Spleen (tissue), 11 donors: ENCODE data around the gene CD248. TPM values are rescaled to one million over a fixed set of nuclear protein-coding genes. Genes with fewer than 3 reads are reported as not detected.

Source experiments
- DNase-seq: peaks from one replicate; pipeline ENCODE4 v3.0.0-alpha.2; 2020
- H3K27ac ChIP-seq, 8 donors: fragments of 200-600 bp; sonication (generic) in 7 of 8; 1 replicate in 4 of 8; 2 replicates in 4 of 8; pipeline versions ENCODE4 v1.5.0 to v1.8.0; 2016 to 2021; ENCODE audit warnings: inconsistent platforms in 4 of 8, mild to moderate bottlenecking in 4 of 8, moderate library complexity in 1 of 8
- H3K27me3 ChIP-seq, 7 donors: fragments of 200-600 bp; sonication (generic) in 6 of 7; replicated peaks in 1 of 7; 1 replicate in 4 of 7; 2 replicates in 3 of 7; pipeline versions ENCODE4 v1.5.0 to v1.8.0; 2016 to 2021; ENCODE audit warnings: inconsistent platforms in 3 of 7, mild to moderate bottlenecking in 1 of 7
- H3K36me3 ChIP-seq, 6 donors: fragments of 200-600 bp; sonication (generic) in 5 of 6; 1 replicate in 4 of 6; 2 replicates in 2 of 6; pipeline versions ENCODE4 v1.5.0 to v1.8.0; 2016 to 2021; ENCODE audit warnings: inconsistent platforms in 2 of 6
- H3K4me1 ChIP-seq, 6 donors: fragments of 200-600 bp; sonication (generic) in 5 of 6; 1 replicate in 3 of 6; 2 replicates in 3 of 6; pipeline versions ENCODE4 v1.5.0 to v1.8.0; 2016 to 2021; ENCODE audit warnings: inconsistent platforms in 3 of 6
- H3K4me3 ChIP-seq, 8 donors: fragments of 200-600 bp; sonication (generic) in 7 of 8; 1 replicate in 4 of 8; 2 replicates in 4 of 8; pipeline versions ENCODE4 v1.5.0 to v1.8.0; 2016 to 2021; ENCODE audit warnings: inconsistent platforms in 4 of 8, mild to moderate bottlenecking in 4 of 8, moderate library complexity in 2 of 8
- H3K9me3 ChIP-seq, 8 donors: fragments of 200-600 bp; sonication (generic) in 7 of 8; 1 replicate in 4 of 8; 2 replicates in 4 of 8; pipeline versions ENCODE4 v1.5.0 to v1.8.0; 2016 to 2021; ENCODE audit warnings: inconsistent platforms in 4 of 8
- POLR2A ChIP-seq, 3 donors: fragments of 450-650 bp; IDR thresholded peaks; one replicate each; pipeline ENCODE4 v1.5.1; 2017; ENCODE audit warnings: antibody characterized with exemption in 3 of 3, mild to moderate bottlenecking in 1 of 3
- POLR2AphosphoS5 ChIP-seq, 3 donors: sonication (generic); formaldehyde crosslinking; IDR thresholded peaks; one replicate each; pipeline ENCODE4 v1.5.1; 2017; ENCODE audit warnings: antibody characterized with exemption in 3 of 3
- WGBS, 5 donors: extraction: QIAGEN DNeasy Blood & Tissue Kit in 3 of 5; methylation state at CpG; one replicate each; pipeline versions ENCODE4 v1.1.5 to v1.1.7; 2013 to 2018; 5-methylcytosine and 5-hydroxymethylcytosine counted together
- intact Hi-C: fragments of 100-400 bp; cut with DNase I; formaldehyde crosslinking; loops from one replicate; pipeline ENCODE4 v1.15.0; 2023; ENCODE audit warnings: low total_unique reads
- polyA plus RNA-seq, 3 donors: library from polyadenylated mRNA; stranded (reverse); fragments of 200-250 nt; gene quantifications; one replicate each; pipeline ENCODE4 v1.2.1, GENCODE V29; 2013
- total RNA-seq, 7 donors: library from RNA; depleted of rRNA in 3 of 7; stranded (reverse); fragments of >200 nt in 3 of 7; fragmentation: NEBNext Ultra II Directional in 4 of 7; extraction: Animal tissue kit (Norgen Biotek cat#: 25700) in 4 of 7; gene quantifications; one replicate each; pipeline versions ENCODE4 v1.1.0 to v1.2.1, GENCODE V29; 2016 to 2021
- TF ChIP-seq, protein P1 (sequence below), 11 experiments: fragments of 200-600 bp in 7 of 11; fragments of 450-650 bp in 4 of 11; sonication (generic) in 4 of 11; IDR thresholded peaks in 8 of 11; conservative IDR thresholded peaks in 3 of 11; 1 replicate in 7 of 11; 2 replicates in 4 of 11; pipeline versions ENCODE4 v1.4.0 to v1.8.0; 2016 to 2021; ENCODE audit warnings: antibody characterized with exemption in 11 of 11, inconsistent platforms in 4 of 11, mild to moderate bottlenecking in 1 of 11
- donor health status: healthy with polysubstance abuse.
- donor health status: DM: no; HTN: no; CAD: no; lungs with moderate emphysema.
- donor health status: DM: no; HTN: no; CAD: no.
- donor health status: Bipolar disorder and iron deficiency.
- donor health status: healthy.
- donor health status: DM: no; HTN: no; CAD: no.
- donor health status: DM: yes; HTN: yes; CAD: no.

CD248 gene
- total and polyA plus RNA-seq, 10 donors = 1.7 to 15.7 (median 4.9) TPM

GRCh38 chr11:66337103-66337899 is 20.5 kb upstream of the CD248 start:
- peak overlapping the region in 5 of 8 donors; percentile 70 to 85 (median 79) for H3K27ac ChIP-seq

GRCh38 chr11:66336234-66337102 is 19.6 kb upstream of the CD248 start, which contains the start of gene RIN1:
Gene RIN1, minus strand, starts transcription at chr11:66336434. Its CDS starts 32 bp downstream, at chr11:66336402.
- intact Hi-C loops = no loop called here
- Histone ChIP-seq H3K36me3 (peaks cover 7 to 80% (median 55%) of the 10 kb centered on the region in 6 donors), H3K4me3 (peak within 1 kb of the TSS; percentile 31 to 75 (median 52)), H3K27ac (peak within 1 kb of the TSS; percentile 52 to 85 (median 72)), H3K27me3 (peaks cover 0 to 11% (median 0%) of the 10 kb centered on the region in 7 donors), H3K4me1 (peaks cover 11 to 43% (median 33%) of the 10 kb centered on the region in 6 donors), H3K9me3 (no peaks in the 10 kb centered on the region)
- peak; percentile 87 for DNase-seq
- WGBS, 5 donors = 10 to 23% (median 14%) methylated on average over 19 to 22 of the region's 22 CpGs
- TF ChIP-seq POLR2A (IDR thresholded peaks at IDR 0.05) = no peak
- TF ChIP-seq, protein P1, sequence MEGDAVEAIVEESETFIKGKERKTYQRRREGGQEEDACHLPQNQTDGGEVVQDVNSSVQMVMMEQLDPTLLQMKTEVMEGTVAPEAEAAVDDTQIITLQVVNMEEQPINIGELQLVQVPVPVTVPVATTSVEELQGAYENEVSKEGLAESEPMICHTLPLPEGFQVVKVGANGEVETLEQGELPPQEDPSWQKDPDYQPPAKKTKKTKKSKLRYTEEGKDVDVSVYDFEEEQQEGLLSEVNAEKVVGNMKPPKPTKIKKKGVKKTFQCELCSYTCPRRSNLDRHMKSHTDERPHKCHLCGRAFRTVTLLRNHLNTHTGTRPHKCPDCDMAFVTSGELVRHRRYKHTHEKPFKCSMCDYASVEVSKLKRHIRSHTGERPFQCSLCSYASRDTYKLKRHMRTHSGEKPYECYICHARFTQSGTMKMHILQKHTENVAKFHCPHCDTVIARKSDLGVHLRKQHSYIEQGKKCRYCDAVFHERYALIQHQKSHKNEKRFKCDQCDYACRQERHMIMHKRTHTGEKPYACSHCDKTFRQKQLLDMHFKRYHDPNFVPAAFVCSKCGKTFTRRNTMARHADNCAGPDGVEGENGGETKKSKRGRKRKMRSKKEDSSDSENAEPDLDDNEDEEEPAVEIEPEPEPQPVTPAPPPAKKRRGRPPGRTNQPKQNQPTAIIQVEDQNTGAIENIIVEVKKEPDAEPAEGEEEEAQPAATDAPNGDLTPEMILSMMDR (IDR thresholded peaks at IDR 0.05 in 8 of 11, conservative IDR thresholded peaks at IDR 0.05 in 3 of 11) = peak in 7 of 11 experiments; percentile 19 to 41 (median 28)
- TF ChIP-seq POLR2AphosphoS5 (IDR thresholded peaks at IDR 0.05) = peak; percentile 68 to 79 (median 71)

More at GRCh38 chr11:66337103-66337899, 20.5 kb upstream of the CD248 start:
- intact Hi-C loops = no loop called here
- Histone ChIP-seq H3K36me3 (peaks cover 7 to 80% (median 61%) of the 10 kb centered on the region in 6 donors), H3K4me3 (peak overlapping the region in 1 of 8 donors; percentile 75), H3K9me3 (no peaks in the 10 kb centered on the region), H3K4me1 (peaks cover 11 to 44% (median 33%) of the 10 kb centered on the region in 6 donors), H3K27me3 (peaks cover 0 to 11% (median 0%) of the 10 kb centered on the region in 7 donors)
- DNase-seq = peak; percentile 74
- no peak for TF ChIP-seq POLR2A (IDR thresholded peaks at IDR 0.05)
- TF ChIP-seq POLR2AphosphoS5 (IDR thresholded peaks at IDR 0.05) = no peak
- TF ChIP-seq, protein P1 (IDR thresholded peaks at IDR 0.05 in 8 of 11, conservative IDR thresholded peaks at IDR 0.05 in 3 of 11) = no peak
- WGBS, 5 donors = 60 to 83% (median 73%) methylated on average over 14 to 18 of the region's 18 CpGs

GRCh38 chr11:66335531-66336233 is 18.8 kb upstream of the CD248 start:
- peak; percentile 80 for DNase-seq
- intact Hi-C loops = no loop called here
- peaks cover 11 to 43% (median 33%) of the 10 kb centered on the region in 6 donors for H3K4me1 ChIP-seq
- peaks cover 5 to 75% (median 47%) of the 10 kb centered on the region in 6 donors for H3K36me3 ChIP-seq
- H3K27ac ChIP-seq = peak overlapping the region; percentile 52 to 85 (median 72)
- H3K9me3 ChIP-seq = no peaks in the 10 kb centered on the region
- 12 to 21% (median 18%) methylated on average over 10 to 35 of the region's 35 CpGs for WGBS, 5 donors
- TF ChIP-seq, protein P1 (IDR thresholded peaks at IDR 0.05 in 8 of 11, conservative IDR thresholded peaks at IDR 0.05 in 3 of 11) = no peak
- no peak for TF ChIP-seq POLR2AphosphoS5 (IDR thresholded peaks at IDR 0.05)
- no peak for TF ChIP-seq POLR2A (IDR thresholded peaks at IDR 0.05)
- peaks cover 0 to 11% (median 0%) of the 10 kb centered on the region in 7 donors for H3K27me3 ChIP-seq
- H3K4me3 ChIP-seq = peak overlapping the region; percentile 31 to 75 (median 52)
